ENCODE results near the gene BCL6.

DNA sequence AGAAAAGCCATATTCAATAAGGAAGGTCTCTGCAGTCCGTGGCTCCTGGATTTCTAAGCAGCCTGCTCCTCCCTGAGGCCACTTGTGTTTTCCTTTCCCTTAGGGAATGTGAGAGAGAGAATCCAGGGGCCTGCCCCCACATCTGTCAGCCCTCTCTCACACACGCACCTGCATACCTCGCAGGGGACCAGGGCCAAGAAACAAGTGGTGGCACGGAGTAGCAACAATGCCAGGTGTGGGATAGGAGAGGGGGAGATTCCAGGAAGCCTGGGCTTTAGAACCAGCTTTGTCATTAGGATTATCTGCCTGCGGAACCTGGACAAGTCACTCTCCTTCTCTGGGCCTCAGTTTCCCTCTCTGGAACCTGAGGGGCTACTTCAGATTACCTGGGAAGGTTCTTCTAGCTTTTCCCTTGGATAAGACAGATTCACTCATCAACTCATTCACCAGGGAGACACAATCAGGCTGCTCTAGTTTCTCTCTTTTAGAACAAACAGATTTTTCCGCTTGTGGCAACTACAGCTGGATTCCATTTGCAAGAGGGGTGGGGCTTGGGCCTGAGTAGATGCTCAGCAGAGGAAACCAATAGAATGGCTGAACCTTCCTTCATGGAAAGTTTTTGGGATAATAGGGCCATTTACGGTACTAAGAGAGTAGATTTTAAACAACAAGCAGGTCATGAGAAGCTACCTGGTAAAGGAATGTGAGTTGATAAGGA, 19.5 kb downstream of the BCL6 start:
- TF ChIP-seq, protein P1, sequence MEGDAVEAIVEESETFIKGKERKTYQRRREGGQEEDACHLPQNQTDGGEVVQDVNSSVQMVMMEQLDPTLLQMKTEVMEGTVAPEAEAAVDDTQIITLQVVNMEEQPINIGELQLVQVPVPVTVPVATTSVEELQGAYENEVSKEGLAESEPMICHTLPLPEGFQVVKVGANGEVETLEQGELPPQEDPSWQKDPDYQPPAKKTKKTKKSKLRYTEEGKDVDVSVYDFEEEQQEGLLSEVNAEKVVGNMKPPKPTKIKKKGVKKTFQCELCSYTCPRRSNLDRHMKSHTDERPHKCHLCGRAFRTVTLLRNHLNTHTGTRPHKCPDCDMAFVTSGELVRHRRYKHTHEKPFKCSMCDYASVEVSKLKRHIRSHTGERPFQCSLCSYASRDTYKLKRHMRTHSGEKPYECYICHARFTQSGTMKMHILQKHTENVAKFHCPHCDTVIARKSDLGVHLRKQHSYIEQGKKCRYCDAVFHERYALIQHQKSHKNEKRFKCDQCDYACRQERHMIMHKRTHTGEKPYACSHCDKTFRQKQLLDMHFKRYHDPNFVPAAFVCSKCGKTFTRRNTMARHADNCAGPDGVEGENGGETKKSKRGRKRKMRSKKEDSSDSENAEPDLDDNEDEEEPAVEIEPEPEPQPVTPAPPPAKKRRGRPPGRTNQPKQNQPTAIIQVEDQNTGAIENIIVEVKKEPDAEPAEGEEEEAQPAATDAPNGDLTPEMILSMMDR (IDR thresholded peaks at IDR 0.05) = no peak
- no peak for TF ChIP-seq POLR2A (IDR thresholded peaks at IDR 0.05)
